GM23248 (cell line): ENCODE data around the gene IFNA5.

ENCODE experiments used
- EZH2 ChIP-seq: fragments of 200-600 bp; sonication (generic); IDR thresholded peaks from 2 replicates; pipeline ENCODE4 v1.6.1; 2018; ENCODE audit warnings: antibody characterized with exemption, mild to moderate bottlenecking; ENCODE audit not compliant: insufficient read depth, poor library complexity, severe bottlenecking
- EZH2phosphoT487 ChIP-seq: fragments of 200-600 bp; sonication (generic); IDR thresholded peaks from 2 replicates; pipeline ENCODE4 v1.6.1; 2018; ENCODE audit warnings: antibody characterized with exemption, moderate library complexity, mild to moderate bottlenecking, low read depth; ENCODE audit not compliant: insufficient read depth

DNA sequence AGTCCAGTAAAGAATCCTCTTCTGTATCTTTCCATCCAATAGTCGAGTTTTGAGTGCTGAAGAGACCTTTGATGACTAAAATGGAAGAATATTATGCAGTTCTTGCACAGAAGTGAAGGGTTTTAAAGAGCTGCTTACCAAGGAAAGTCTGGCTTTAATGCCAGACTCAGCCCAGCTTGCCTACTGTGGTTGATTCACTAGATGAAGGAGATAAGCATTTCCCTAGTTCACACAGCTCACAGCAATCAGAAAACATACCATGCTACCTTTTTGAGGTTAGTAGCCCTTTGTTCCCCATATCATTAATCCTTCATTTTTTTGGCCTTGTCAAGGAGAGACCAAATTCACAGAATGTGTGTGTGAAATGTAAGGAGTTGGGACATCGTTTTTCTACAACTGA, 15.3 kb downstream of the IFNA5 start:
- TF ChIP-seq EZH2phosphoT487 (no peak), EZH2 (no peak)
